Measurements from ENCODE around the gene SH2D4B. TPM values are rescaled to one million over a fixed set of nuclear protein-coding genes. Genes with fewer than 3 reads are reported as not detected.
A peak's percentile ranks its signal among the peaks of the same experiment; 100 is the strongest.

The SH2D4B gene
- total and polyA plus RNA-seq, 10 of the 15 experiments (the other 5 are each of a cell fraction or from before 2014, with no cell fraction given): 0.04 to 0.21 (median 0.13) TPM; not detected in 5

DNA sequence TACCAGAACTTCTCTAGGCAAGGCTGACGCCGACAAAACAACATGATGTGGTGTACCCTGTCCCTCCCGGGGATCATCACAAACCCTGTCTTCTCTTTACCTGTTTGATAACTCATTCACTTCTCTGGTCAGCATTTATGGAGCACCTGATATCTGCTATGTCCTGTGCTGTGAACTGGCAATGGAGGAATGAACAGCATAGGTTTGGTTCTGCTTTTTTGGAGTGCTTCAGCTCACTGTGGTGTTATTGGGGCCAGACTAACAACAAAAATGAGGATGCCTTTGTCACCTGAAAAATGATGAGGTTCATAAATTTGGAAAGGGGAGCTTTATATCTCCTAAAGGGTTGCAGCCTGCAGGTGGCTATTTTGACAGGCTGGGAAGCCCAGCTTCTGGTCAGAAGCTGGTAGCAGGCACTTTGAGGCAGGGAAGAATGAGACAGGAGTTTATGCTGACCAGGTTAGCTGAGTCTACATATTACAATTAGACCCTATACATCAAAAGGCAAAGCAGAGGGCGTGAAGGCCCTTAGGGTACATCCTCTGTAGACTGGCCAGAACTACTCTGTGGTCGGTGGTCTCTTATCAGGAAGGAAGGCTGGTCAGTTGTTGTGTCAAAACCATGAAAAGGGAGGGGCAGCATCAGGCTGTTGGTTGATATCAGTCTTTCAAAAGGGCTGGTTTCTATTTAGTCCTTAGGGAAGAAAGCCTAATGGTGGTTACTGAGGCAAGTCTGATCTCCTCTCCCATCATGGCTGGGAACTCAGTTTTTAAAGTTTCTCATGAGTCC is 42.3 kb downstream of the SH2D4B start:
- Histone ChIP-seq H3K4me2 (ENCODE audit: control insufficient read depth, insufficient read depth) (no peak overlapping the region), H3K4me1 (ENCODE audit: control insufficient read depth, insufficient read depth, low read length) (peaks cover 2% of the 10 kb centered on the region; the same call in 1 of the 2 replicates), H4K20me1 (ENCODE audit: control insufficient read depth, insufficient read depth) (no peaks in the 10 kb centered on the region), H3K36me3 (ENCODE audit: control insufficient read depth in 2 of 2, insufficient read depth in 2 of 2, low read length in 1 of 2) (no peaks in the 10 kb centered on the region), H3K27me3 (replicated peaks in 1 of 2; ENCODE audit: control insufficient read depth in 2 of 2, insufficient read depth in 2 of 2, low read length in 1 of 2) (no peaks in the 10 kb centered on the region), H3K79me2 (ENCODE audit: control insufficient read depth, insufficient read depth, low read length) (no peaks in the 10 kb centered on the region), H3K9me3 (replicated peaks; ENCODE audit: control insufficient read depth, insufficient read depth, low read length) (no peaks in the 10 kb centered on the region; the same call in 2 of the 3 replicates), H2AFZ (ENCODE audit: control insufficient read depth, low read depth, low read length) (no peak overlapping the region), H3K9ac (ENCODE audit: control insufficient read depth, insufficient read depth, low read length) (no peak overlapping the region), H3K27ac (ENCODE audit: control insufficient read depth, insufficient read depth) (no peak overlapping the region), H3K4me3 (no peak overlapping the region)
- ChIA-PET RAD21 (ENCODE audit: unreplicated experiment) (interaction anchor here (1.0 kb wide), 1 partner anchor 135 kb away, joined by 4 read pairs; no protein-coding TSS in a partner anchor), POLR2A (no interaction called here), SMC1A (ENCODE audit: uncharacterized antibody, unreplicated experiment) (interaction anchor here (1.0 to 1.2 kb wide), 3 partner anchors 14 to 136 kb away, joined by 3 to 6 read pairs (median 3); no protein-coding TSS in a partner anchor), CTCF (interaction anchor here (0.9 to 1.1 kb wide), 4 partner anchors 12 to 117 kb away, joined by 3 read pairs; no protein-coding TSS in a partner anchor)
- intact Hi-C loops (cut with micrococcal nuclease; ENCODE audit: unreplicated experiment) (no loop called here), in situ Hi-C loops (cut with MboI) (no loop called here)
- no peak for ATAC-seq
- no peak for DNase-seq (ENCODE audit: low read depth, low spot score)
- no TSS peak for BruUV-seq (replicated peaks)
- TF ChIP-seq EGR1 (IDR thresholded peaks at IDR 0.05; ENCODE audit: borderline replicate concordance in 1 of 2, low read depth in 2 of 2, low read length in 2 of 2) (no peak), RB1 (IDR thresholded peaks at IDR 0.05; ENCODE audit: borderline replicate concordance) (no peak), RUNX3 (IDR thresholded peaks at IDR 0.05; ENCODE audit: low read length) (0 out of 2 replicates have a peak, but pooled peaks have one; percentile 10)
- WGBS (ENCODE audit: insufficient coverage, insufficient replicate concordance, low lambda C conversion rate, missing lambda C conversion rate): 24% methylated on average over 5 of the region's 5 CpGs
- FAIRE-seq: no peak
